Measurements from ENCODE around the gene RAP2A. TPM values are rescaled to one million over a fixed set of nuclear protein-coding genes. Genes with fewer than 3 reads are reported as not detected.

RAP2A gene
- total RNA-seq, 1 donor, result 49.9 TPM

- H3K27ac ChIP-seq (ENCODE audit: low read depth, low read length), result no peak overlapping the region
- no peaks in the 10 kb centered on the region for H3K79me2 ChIP-seq (ENCODE audit: insufficient read depth, low read length)
- no peaks in the 10 kb centered on the region for H3K36me3 ChIP-seq (ENCODE audit: insufficient read depth, low read length)
- H4K20me1 ChIP-seq (ENCODE audit: insufficient read depth, low read length), result no peaks in the 10 kb centered on the region
- no peak overlapping the region for H2AFZ ChIP-seq (ENCODE audit: low read length)
- no peak overlapping the region for H3K4me3 ChIP-seq (ENCODE audit: insufficient read depth, low read length)
- no peak overlapping the region for H3K4me2 ChIP-seq (ENCODE audit: insufficient read depth, low read length)
- H3K9me3 ChIP-seq (ENCODE audit: low read depth, low read length), result no peaks in the 10 kb centered on the region
- no peak for DNase-seq (ENCODE audit: insufficient read length, low spot score, missing footprints)
- TF ChIP-seq CTCF (IDR thresholded peaks at IDR 0.05; ENCODE audit: extremely low read depth, low read depth, low read length), result no peak
- H3K27me3 ChIP-seq (ENCODE audit: insufficient read depth, low read length), result no peaks in the 10 kb centered on the region
- no peaks in the 10 kb centered on the region for H3K4me1 ChIP-seq (ENCODE audit: insufficient read depth, low read length)
These were observed 62.5 kb downstream of the RAP2A start for GRCh38 chr13:97496511-97496910.

GRCh38 chr13:97497400-97497799, 63.4 kb downstream of the RAP2A start:
- TF ChIP-seq CTCF (IDR thresholded peaks at IDR 0.05; ENCODE audit: extremely low read depth, low read depth, low read length), result no peak
- H3K4me1 ChIP-seq (ENCODE audit: insufficient read depth, low read length), result no peaks in the 10 kb centered on the region
- no peak overlapping the region for H3K4me2 ChIP-seq (ENCODE audit: insufficient read depth, low read length)
- no peak overlapping the region for H3K4me3 ChIP-seq (ENCODE audit: insufficient read depth, low read length)
- H3K9me3 ChIP-seq (ENCODE audit: low read depth, low read length), result no peaks in the 10 kb centered on the region
- DNase-seq (ENCODE audit: insufficient read length, low spot score, missing footprints), result no peak
- H4K20me1 ChIP-seq (ENCODE audit: insufficient read depth, low read length), result no peaks in the 10 kb centered on the region
- H2AFZ ChIP-seq (ENCODE audit: low read length), result no peak overlapping the region
- no peaks in the 10 kb centered on the region for H3K36me3 ChIP-seq (ENCODE audit: insufficient read depth, low read length)
- no peak overlapping the region for H3K27ac ChIP-seq (ENCODE audit: low read depth, low read length)
- no peaks in the 10 kb centered on the region for H3K79me2 ChIP-seq (ENCODE audit: insufficient read depth, low read length)
- no peaks in the 10 kb centered on the region for H3K27me3 ChIP-seq (ENCODE audit: insufficient read depth, low read length)

- no peaks in the 10 kb centered on the region for H3K27me3 ChIP-seq (ENCODE audit: insufficient read depth, low read length)
These were observed 64.5 kb downstream of the RAP2A start for GRCh38 chr13:97498419-97498818.

GRCh38 chr13:97499181-97499580, 65.2 kb downstream of the RAP2A start:
- H3K27me3 ChIP-seq (ENCODE audit: insufficient read depth, low read length), result no peaks in the 10 kb centered on the region
- H4K20me1 ChIP-seq (ENCODE audit: insufficient read depth, low read length), result no peaks in the 10 kb centered on the region
- TF ChIP-seq CTCF (IDR thresholded peaks at IDR 0.05; ENCODE audit: extremely low read depth, low read depth, low read length), result no peak
- no peaks in the 10 kb centered on the region for H3K4me1 ChIP-seq (ENCODE audit: insufficient read depth, low read length)
- H3K4me3 ChIP-seq (ENCODE audit: insufficient read depth, low read length), result no peak overlapping the region
- H2AFZ ChIP-seq (ENCODE audit: low read length), result no peak overlapping the region
- H3K4me2 ChIP-seq (ENCODE audit: insufficient read depth, low read length), result no peak overlapping the region
- no peaks in the 10 kb centered on the region for H3K79me2 ChIP-seq (ENCODE audit: insufficient read depth, low read length)
- H3K27ac ChIP-seq (ENCODE audit: low read depth, low read length), result no peak overlapping the region
- H3K9me3 ChIP-seq (ENCODE audit: low read depth, low read length), result no peaks in the 10 kb centered on the region
- peak; percentile 31 for DNase-seq (ENCODE audit: insufficient read length, low spot score, missing footprints)
- H3K36me3 ChIP-seq (ENCODE audit: insufficient read depth, low read length), result no peaks in the 10 kb centered on the region

More at GRCh38 chr13:97498419-97498818, 64.5 kb downstream of the RAP2A start:
- Histone ChIP-seq H3K9me3 (ENCODE audit: low read depth, low read length) (no peaks in the 10 kb centered on the region), H3K4me1 (ENCODE audit: insufficient read depth, low read length) (no peaks in the 10 kb centered on the region), H3K4me2 (ENCODE audit: insufficient read depth, low read length) (no peak overlapping the region), H3K4me3 (ENCODE audit: insufficient read depth, low read length) (no peak overlapping the region), H4K20me1 (ENCODE audit: insufficient read depth, low read length) (no peaks in the 10 kb centered on the region), H3K27ac (ENCODE audit: low read depth, low read length) (no peak overlapping the region), H3K79me2 (ENCODE audit: insufficient read depth, low read length) (no peaks in the 10 kb centered on the region), H2AFZ (ENCODE audit: low read length) (no peak overlapping the region), H3K36me3 (ENCODE audit: insufficient read depth, low read length) (no peaks in the 10 kb centered on the region)
- DNase-seq (ENCODE audit: insufficient read length, low spot score, missing footprints), result no peak
- TF ChIP-seq CTCF (IDR thresholded peaks at IDR 0.05; ENCODE audit: extremely low read depth, low read depth, low read length), result no peak

All from osteoblast (primary cell).